ENCODE measurements around the gene JADE1. TPM values are rescaled to one million over a fixed set of nuclear protein-coding genes. Genes with fewer than 3 reads are reported as not detected.

JADE1 gene
- total and polyA plus RNA-seq, 9 of the 15 experiments (the other 6 are each of a cell fraction or from before 2014, with no cell fraction given) = 8.3 to 37.9 (median 24.4) TPM

GRCh38 chr4:128812442-128813235 lies 3.1 kb downstream of the JADE1 start (continued):
- TF ChIP-seq MLLT1 (IDR thresholded peaks at IDR 0.05) (0 out of 4 replicates have a peak, but pooled peaks of 1 of the 2 experiments have one; percentile 10), HMGXB4 (CRISPR knock-in tag; IDR thresholded peaks at IDR 0.05) (0 out of 2 replicates have a peak, but pooled peaks have one; percentile 15), ZBTB7A (IDR thresholded peaks at IDR 0.05; ENCODE audit: borderline replicate concordance, control insufficient read depth, low read depth, low read length) (0 out of 2 replicates have a peak, but pooled peaks have one; percentile 7), NONO (IDR thresholded peaks at IDR 0.05; ENCODE audit: low read depth in 2 of 2, low read length in 1 of 2) (no peak; a peak in 1 of 4 replicates), POLR2AphosphoS5 (IDR thresholded peaks at IDR 0.05; ENCODE audit: control insufficient read depth, insufficient read depth, low read depth, low read length) (peak; percentile 34; the same call in 1 of the 2 replicates), CREB3L1 (IDR thresholded peaks at IDR 0.05; ENCODE audit: borderline replicate concordance, low read depth) (0 out of 2 replicates have a peak, but pooled peaks have one; percentile 24), E2F1 (CRISPR knock-in tag; IDR thresholded peaks at IDR 0.05) (peak; percentile 37; the same call in 1 of the 2 replicates), RBM22 (IDR thresholded peaks at IDR 0.05; ENCODE audit: low read depth, low read length, poor library complexity, severe bottlenecking) (peak; percentile 73), MYBL2 (IDR thresholded peaks at IDR 0.05; ENCODE audit: low read depth) (peak; percentile 91), MYBL2 (CRISPR knock-in tag; IDR thresholded peaks at IDR 0.05; ENCODE audit: borderline replicate concordance) (no peak), MAZ (CRISPR knock-in tag; conservative IDR thresholded peaks at IDR 0.05 in 1 of 2, IDR thresholded peaks at IDR 0.05 in 1 of 2) (peak in 1 of 2 experiments; percentile 16; a peak in 1 of 4 replicates)
- TF ChIP-seq, protein P1, sequence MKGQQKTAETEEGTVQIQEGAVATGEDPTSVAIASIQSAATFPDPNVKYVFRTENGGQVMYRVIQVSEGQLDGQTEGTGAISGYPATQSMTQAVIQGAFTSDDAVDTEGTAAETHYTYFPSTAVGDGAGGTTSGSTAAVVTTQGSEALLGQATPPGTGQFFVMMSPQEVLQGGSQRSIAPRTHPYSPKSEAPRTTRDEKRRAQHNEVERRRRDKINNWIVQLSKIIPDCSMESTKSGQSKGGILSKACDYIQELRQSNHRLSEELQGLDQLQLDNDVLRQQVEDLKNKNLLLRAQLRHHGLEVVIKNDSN (CRISPR knock-in tag; IDR thresholded peaks at IDR 0.05) = no peak
- TF ChIP-seq, protein P2, sequence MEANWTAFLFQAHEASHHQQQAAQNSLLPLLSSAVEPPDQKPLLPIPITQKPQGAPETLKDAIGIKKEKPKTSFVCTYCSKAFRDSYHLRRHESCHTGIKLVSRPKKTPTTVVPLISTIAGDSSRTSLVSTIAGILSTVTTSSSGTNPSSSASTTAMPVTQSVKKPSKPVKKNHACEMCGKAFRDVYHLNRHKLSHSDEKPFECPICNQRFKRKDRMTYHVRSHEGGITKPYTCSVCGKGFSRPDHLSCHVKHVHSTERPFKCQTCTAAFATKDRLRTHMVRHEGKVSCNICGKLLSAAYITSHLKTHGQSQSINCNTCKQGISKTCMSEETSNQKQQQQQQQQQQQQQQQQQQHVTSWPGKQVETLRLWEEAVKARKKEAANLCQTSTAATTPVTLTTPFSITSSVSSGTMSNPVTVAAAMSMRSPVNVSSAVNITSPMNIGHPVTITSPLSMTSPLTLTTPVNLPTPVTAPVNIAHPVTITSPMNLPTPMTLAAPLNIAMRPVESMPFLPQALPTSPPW (CRISPR knock-in tag; IDR thresholded peaks at IDR 0.05) = peak; percentile 84; the same call in 1 of the 2 replicates
- TF ChIP-seq, protein P3, sequence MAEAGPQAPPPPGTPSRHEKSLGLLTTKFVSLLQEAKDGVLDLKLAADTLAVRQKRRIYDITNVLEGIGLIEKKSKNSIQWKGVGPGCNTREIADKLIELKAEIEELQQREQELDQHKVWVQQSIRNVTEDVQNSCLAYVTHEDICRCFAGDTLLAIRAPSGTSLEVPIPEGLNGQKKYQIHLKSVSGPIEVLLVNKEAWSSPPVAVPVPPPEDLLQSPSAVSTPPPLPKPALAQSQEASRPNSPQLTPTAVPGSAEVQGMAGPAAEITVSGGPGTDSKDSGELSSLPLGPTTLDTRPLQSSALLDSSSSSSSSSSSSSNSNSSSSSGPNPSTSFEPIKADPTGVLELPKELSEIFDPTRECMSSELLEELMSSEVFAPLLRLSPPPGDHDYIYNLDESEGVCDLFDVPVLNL (CRISPR knock-in tag; IDR thresholded peaks at IDR 0.05; ENCODE audit: low read depth) = peak; percentile 72; the same call in 1 of the 2 replicates

Data from K562 (cell line).